GM23338 (cell line): ENCODE data around the gene CBX8.
A peak's percentile ranks its signal among the peaks of the same experiment; 100 is the strongest.

ENCODE experiments used
- CREB1 ChIP-seq: fragments of 250-450 bp; sonication (Bioruptor Pico); IDR thresholded peaks from 2 replicates; pipeline ENCODE4 v1.5.0; 2020; ENCODE audit warnings: low read depth, mild to moderate bottlenecking, moderate library complexity
- CTCF ChIP-seq, 2 experiments: fragments of 200-600 bp in 1 of 2; sonication (generic) in 1 of 2; conservative IDR thresholded peaks; 2 replicates each; pipeline versions ENCODE4 v1.5.1 to v1.6.1; 2016 to 2017; ENCODE audit warnings: antibody characterized with exemption in 2 of 2, low read depth in 2 of 2, mild to moderate bottlenecking in 2 of 2, moderate library complexity in 1 of 2
- EZH2 ChIP-seq: fragments of 200-600 bp; sonication (generic); IDR thresholded peaks from one replicate; pipeline ENCODE4 v1.8.0; 2017; ENCODE audit warnings: antibody characterized with exemption, mild to moderate bottlenecking, low read depth; ENCODE audit not compliant: unreplicated experiment
- EZH2phosphoT487 ChIP-seq: fragments of 200-600 bp; sonication (generic); IDR thresholded peaks from one replicate; pipeline ENCODE4 v1.8.1; 2018; ENCODE audit warnings: antibody characterized with exemption; ENCODE audit not compliant: unreplicated experiment
- POLR2AphosphoS5 ChIP-seq: IDR thresholded peaks from 2 replicates; pipeline ENCODE4 v1.6.1; 2016; ENCODE audit warnings: antibody characterized with exemption, low read depth
- STAT1 ChIP-seq: IDR thresholded peaks from one replicate; pipeline ENCODE4 v1.6.1; 2016; ENCODE audit warnings: antibody characterized with exemption; ENCODE audit not compliant: unreplicated experiment
- ZNF462 ChIP-seq: fragments of 250-450 bp; sonication (Bioruptor Pico); IDR thresholded peaks from 2 replicates; pipeline ENCODE4 v1.5.0; 2020; ENCODE audit warnings: mild to moderate bottlenecking, moderate library complexity

- TF ChIP-seq EZH2: peak; percentile 65
- TF ChIP-seq STAT1: no peak
- peak; percentile 37 to 46 for TF ChIP-seq CTCF (conservative IDR thresholded peaks at IDR 0.05; ENCODE audit: low read depth in 2 of 2)
- TF ChIP-seq ZNF462 (CRISPR knock-in tag): no peak
- TF ChIP-seq POLR2AphosphoS5: no peak
- TF ChIP-seq CREB1 (CRISPR knock-in tag): no peak
- no peak for TF ChIP-seq EZH2phosphoT487
Measured at GRCh38 chr17:79811011-79811867, 14.4 kb upstream of the CBX8 start.
